ENCODE results near the gene TBPL2.
"Not testable (repeated sequence)": the region's sequence is repeated elsewhere in the genome, so short reads cannot be mapped to it uniquely, and the experiment has no call there.

Gene TBPL2

DNA sequence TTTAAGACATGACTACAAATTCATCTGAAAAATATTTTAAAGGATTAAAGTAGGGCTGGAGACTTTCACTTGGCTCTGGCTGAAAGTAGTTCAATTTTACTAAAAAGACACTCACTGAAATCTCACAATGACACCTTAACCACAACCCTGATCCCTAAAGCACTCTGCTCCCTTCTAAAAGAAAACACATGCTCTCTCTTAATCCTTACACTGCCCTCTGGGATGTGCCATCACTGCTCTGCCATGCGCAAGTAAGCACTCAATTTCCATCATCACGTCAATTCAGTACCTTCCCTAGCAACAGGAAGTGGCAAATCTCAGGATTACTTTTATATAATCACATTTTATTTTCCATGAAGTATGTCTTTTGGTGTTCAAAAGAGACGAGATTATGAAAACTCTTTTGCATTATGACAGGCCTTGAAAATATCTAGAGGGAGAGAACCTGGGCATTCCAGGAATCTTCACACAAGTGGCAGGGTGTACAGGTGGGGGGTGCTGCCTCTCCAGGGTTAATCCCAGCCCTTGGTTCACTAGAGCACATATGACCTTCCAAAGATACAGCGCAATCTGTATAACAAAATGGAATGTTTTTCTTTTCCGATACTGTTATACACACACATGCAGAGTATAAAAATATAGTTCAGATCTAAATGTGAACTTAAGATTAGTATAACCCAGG, 36.1 kb downstream of the TBPL2 start:
- no peak for DNase-seq (ENCODE audit: low read depth, low spot score)

DNA sequence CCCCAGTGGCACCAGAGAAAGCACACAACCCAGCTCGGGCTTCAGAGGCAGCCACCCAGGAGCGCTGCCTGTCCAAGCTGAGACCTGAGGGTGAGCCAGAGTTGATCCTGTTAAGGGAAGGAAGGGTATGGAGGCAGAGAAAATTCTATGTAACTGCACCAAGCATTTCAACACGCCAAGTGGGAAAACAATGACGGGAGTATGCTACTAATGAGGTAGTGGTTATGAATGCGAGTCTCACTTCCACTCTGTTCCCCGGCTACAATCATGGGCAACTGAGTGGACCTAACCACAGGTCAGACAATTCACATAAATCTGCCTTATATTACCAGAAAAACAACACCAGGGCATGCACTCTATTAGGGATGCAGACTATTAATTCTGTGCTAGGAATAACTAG, 38.7 kb downstream of the TBPL2 start:
- no peak for DNase-seq (ENCODE audit: low read depth, low spot score)

DNA sequence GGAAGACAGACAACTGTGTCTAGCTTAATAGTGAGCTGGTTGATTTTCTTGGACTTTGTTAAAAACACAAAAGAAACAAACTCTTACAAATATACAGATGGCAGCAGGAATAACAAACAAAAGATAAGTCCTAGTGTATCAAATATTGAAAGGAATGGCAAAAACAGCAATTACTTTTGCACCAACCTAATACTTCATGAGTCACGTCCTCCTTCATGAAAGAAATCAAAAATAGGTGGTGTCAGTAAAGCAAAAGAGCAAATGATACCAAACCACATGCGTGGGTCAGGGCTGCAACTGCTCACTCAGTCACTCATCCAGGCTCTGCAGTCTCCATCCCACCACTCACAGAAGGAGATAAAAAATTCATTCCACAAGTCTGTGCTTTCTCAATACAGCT, 40.6 kb downstream of the TBPL2 start:
- no peak for DNase-seq (ENCODE audit: low read depth, low spot score)

DNA sequence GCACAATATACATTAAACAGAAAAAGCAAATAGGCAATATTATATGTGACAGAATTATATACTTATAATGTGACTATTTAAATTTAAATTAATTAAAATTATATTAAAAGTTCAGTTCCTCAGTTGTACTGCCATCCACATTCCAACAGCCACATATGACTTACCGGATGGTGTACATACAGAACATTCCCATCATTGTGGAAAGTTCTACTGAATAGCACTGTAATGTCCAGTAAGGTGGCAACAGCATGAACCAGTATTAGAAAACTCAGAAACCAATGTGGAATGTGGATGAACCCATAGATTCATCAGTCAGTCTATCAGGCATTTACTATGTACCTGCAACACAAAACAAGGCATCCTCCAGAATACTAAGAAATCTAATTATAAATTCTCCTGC, 41.2 kb downstream of the TBPL2 start:
- no peak for DNase-seq (ENCODE audit: low read depth, low spot score)

DNA sequence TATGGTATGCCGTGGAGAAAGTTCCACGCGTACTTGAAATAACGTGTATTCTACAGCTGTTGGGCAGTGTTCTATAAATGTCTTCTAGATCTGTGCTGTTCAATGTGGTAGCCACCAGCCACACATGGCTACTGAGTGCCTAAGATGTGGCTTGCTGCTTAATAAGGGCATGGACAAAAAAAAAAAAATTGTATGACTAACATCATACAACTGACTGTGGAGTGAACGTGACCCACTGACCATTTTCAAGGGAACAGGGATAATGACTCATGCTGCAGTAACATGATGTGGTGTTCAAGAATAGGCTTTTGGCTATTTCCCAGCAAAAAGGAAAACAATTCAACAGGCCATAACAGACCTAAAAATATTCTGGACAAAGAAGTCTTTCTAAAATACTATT, 41.7 kb downstream of the TBPL2 start:
- no peak for DNase-seq (ENCODE audit: low read depth, low spot score)

DNA sequence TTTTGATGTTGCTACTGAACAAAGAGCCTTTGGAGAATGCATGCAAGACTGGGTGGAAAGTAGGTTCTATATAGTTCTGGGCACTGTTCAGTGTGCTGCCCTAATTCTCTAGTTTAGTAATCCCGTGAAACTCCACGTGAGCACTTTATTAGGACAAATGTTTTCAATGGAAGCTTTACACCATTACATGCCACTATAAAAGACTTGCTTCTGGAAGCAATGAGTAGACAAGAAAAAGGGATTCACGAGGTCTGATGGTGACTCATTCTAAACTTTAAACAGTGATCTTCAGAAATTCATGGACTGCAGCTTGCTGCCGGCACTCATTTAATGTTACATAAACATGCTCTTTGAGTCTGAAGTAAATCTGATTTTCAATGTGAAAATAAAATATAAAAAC, 51.1 kb downstream of the TBPL2 start:
- no peak for DNase-seq (ENCODE audit: low read depth, low spot score)

DNA sequence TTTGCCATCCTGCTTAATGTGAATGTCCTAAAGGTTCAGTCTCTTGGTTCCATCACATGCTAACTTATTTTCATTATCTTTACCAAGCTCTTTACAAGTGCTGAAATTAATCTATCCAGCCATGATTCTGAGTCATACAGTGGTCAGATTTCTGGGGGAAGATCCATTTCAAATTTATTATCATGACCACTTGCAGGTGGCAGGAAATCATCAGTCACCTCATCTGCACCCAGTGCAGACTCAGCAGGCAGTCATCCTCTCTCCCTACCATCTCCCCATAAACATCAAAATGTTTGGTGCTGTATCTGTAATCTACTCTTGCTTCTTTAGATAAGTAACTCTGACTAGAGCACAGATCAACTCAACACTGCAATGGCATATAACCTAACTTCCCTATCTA, 52.3 kb downstream of the TBPL2 start:
- DNase-seq (ENCODE audit: low read depth, low spot score): no peak

DNA sequence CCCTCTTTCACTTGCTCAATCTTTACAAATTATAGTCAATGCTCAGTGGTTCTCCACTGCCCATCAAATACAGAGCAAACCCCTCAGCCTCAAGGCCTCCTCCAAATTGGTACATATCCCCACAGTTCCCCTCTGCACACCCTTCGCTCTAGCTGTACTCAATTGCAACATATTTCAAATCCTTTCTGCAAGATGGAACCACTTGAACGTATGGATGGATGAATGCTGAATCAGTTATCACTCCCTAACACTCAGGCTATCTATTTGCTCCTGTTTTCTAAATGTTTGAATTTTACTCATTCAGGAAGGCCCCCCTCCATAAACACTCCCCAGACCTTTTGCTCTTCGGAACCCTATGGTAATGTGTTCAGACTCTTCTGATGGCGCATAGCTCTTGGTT, 53.3 kb downstream of the TBPL2 start:
- no peak for DNase-seq (ENCODE audit: low read depth, low spot score)

DNA sequence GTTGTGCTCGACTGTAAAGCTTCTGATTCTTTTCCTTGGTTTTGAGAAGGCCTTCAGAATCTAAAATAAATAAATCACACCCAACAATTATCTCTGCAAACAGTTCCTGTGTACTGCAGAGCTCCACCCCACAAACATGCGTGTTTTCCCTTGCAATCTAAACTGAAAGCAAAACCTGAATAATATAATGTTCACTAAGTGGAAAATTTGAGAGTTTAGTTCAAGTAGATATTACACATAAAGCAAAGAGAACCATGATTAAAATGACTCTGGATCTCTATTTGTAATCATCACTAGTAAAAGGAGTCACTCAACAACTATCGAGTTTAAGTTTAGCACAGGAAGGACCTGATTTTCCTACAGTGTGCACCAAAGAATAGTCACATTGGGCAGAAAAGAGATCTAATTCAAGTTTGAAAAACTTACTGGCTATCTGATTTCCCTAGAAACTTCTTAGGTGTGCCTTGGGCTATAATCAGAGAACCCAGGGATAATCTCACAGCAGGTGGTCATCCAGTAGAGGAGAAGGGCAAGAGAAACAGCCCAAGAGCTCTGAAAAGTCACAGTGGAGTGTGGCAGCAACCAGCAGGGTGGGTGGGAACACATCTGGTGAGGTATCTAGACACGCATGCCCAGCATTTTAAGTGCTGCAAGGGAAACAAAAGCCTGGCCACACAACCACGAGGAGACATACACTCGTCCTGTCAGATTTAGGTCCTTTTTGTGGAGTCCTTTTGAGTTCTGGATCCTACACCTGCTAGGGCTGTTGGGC, 54.2 kb downstream of the TBPL2 start:
- no peak for DNase-seq (ENCODE audit: low read depth, low spot score)

DNA sequence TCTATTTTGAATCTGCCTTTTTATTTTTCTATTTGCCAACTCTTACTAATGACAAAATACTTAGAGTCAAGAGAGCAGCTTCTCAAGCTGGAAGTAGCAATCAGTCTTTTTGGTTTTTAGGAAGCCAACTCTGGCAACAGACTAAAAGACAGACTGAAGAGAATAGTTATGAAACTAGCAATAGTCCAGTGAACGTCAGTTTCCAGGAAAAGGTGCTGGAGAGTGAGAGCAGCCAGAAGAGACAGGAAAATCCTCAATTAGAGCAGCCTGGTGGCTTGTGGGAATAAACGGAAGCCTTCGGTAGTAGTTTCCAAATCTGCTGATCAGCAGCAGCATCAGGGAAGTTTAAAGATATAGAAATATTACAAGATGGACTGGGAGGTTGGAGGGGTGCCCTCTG, 55.9 kb downstream of the TBPL2 start:
- no peak for DNase-seq (ENCODE audit: low read depth, low spot score)

DNA sequence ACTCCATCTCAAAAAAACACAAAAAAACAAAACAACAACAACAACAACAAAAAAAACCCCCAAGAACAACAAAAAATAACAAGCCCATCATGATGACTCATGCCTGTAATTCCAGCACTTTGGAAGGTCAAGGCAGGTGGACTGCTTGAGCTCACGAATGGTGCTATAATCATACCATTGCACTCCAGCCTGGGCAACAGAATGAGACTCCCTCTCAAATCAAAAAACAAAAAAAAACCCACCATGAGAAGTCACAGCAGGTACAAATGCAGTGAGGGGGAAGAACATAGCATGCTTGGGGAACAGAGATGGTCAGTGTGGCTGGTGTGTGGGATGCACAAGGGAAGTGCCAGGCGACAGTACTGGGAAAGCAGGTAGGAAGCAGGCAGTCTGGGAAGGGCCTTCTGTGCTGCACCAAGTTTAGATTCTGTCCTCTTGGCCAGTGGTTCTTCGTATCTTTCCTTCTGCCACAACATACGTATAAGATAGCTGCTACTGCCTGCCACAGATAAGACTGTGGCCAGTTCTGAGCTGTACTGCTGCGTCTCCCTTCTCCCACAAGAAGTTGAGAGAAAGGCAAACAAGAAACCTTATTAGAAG, 56.8 kb downstream of the TBPL2 start:
- DNase-seq (ENCODE audit: low read depth, low spot score): no peak

DNA sequence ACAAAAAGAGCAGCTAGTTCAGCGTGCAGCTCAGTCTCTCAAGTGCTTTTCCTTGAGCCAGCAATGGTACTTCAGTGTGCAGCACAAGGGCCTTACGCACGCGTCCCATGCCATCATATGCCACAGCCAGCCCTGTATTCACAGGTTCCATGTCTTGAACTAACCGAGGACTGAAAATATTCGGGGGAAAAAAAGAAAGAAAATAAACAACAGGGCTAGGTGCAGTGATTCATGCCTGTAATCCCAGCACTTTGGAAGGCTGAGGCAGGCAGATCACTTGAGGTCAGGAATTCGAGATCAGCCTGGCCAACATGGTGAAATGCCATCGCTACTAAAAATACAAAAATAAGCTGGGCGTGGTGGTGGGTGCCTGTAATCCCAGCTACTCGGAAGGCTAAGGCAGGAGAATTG, 57.4 kb downstream of the TBPL2 start:
- DNase-seq (ENCODE audit: low read depth, low spot score): not testable (repeated sequence)

DNA sequence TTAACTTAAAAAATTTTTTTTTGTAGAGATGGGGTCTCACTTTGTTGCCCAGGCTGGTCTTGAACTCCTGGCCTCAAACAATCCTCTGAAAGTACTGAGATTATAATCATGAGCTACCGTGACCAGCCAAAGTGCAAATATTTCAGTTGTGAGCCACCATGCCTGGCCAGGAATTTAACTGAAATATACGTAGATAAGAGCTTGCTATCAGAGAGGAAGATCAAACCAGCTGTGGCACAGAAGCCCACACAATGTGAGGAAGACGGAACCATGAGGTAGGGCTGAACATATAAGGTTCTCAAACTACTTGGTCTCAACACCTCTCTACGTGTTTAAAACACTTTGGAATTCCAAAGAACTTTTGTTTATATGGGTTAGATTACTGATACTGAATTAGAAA, 57.9 kb downstream of the TBPL2 start:
- DNase-seq (ENCODE audit: low read depth, low spot score): no peak

DNA sequence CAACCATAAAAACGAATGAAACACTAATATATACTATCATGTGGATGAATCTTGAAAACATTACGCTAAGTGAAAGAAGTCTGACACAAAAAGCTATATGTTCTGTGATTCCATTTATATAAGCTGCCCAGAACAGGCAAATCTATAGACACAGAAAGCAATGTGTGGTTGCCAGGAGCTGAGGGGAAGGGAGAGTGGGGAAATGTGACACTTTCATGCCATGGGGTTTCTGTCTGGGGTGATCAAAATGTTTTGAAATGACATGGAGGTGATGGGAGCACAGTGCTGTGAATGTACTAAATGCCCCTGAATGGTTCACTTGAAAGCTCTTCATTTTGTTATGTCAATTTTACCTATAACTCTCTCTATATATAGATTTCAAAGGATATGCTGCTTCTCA, 58.9 kb downstream of the TBPL2 start:
- no peak for DNase-seq (ENCODE audit: low read depth, low spot score)

DNA sequence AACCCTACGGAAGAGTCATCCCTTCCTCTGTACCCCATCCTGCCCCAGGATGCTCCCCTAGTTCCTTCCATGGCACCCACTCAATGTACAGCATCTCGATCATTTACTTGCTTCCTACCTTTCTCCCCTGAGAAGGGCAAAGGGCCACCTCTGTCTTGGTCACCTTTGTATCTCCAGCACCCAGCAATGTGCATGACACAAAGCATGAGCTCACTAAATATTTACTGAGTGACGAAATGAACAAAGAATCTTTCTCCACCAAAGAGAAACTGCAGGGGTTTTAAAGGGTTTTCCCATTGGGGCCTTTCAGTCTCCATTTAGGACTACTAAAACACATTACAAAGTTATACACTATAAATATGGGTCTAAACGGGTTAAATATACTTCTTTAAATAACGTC, 59.4 kb downstream of the TBPL2 start:
- no peak for DNase-seq (ENCODE audit: low read depth, low spot score)

DNA sequence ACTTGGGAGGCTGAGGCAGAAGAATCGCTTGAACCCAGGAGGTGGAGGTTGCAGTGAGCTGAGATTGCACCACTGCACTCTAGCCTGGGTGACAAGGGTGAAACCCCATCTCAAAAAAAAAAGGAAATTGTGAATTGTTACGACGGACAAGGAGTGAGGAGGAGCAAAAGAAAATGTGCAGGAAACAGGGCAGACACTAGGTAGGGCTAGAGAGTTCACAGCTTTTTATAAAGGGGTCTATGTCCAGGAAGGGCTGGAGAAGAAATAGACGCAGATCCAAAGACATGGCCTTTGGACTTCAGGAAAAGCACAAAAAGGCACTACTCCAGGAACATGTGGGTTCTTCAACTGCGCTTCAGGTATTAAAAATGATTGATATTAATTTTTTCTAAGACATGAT, 63.2 kb downstream of the TBPL2 start:
- DNase-seq (ENCODE audit: low read depth, low spot score): no peak

DNA sequence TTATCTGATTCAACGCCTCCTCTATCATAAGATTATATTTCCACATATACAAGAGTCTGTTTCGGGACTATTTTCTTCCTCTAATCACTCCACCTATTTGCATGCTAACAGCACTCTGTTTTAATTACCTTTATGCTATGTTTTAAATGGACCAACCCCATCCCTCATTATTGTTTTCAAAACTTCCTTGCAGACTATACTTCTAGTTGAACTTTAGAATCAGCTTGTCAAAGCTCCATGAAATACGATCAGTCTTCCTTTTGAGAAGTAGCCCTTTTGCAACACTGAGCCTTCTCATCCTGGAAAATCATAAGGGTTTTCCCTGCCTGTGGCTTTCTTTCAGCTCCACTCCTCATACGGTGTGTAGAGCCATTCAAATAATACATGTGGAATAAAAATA, 65.6 kb downstream of the TBPL2 start:
- no peak for DNase-seq (ENCODE audit: low read depth, low spot score)

DNA sequence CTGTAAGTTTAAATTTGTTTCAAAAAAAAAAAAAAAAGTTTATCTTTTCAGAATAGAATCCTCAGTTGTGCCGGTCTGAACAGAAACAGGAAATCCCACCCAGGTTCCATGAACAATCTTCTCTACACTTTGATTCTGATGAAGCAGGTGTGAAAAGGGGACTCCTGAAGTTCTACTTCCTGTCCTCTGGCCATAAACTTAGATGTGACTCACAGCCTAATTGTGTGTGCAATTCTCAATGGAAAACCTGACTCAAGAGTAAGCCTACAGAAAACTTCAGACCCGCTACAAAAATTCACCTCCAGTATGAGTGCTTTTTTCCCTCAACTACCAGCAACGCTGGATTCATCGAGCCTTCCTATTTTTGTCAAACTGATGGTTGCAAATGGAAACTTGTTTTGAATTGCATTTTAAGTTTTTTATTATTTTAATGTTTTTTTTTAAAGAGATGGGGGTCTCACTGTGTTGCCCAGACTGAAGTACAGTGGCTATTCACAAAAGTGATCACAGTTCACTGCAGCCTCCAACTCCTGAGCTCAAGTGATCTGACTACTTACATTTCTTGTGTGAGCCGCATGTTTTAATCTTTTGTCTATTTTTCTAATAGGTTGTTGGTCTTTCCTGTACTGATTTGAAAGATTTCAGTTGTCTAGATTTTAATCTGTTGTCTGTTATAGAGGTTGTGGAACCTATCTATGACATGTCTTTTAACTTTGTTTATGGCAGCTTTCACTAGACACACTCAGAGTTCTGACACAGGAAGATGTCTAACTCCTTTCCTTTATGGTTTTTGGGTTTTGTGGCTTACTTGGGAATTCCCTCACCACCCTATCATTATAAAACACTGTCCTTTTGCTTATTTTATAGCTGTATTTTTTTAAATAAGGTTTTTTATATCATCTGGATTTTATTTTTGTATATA, 66.4 kb downstream of the TBPL2 start:
- no peak for DNase-seq (ENCODE audit: low read depth, low spot score)

DNA sequence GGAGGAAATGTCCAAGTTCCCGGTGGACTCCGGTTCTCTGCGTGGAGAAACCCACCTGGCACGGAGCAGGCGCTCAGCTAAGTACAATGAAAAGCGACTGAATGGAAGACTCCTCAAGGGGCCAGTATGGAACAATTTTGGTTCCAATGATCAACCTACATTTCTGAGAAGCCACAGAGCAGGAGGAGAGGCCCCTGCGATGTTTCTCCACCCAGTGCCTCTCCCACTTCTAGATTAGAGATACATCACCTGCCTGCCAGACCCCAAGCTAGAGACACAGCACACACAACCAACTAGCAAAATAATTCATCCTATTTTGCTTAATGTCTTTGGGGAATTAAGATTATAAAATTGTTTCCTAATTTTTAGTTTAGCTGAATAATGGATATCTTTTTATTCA, 67.6 kb downstream of the TBPL2 start:
- no peak for DNase-seq (ENCODE audit: low read depth, low spot score)

DNA sequence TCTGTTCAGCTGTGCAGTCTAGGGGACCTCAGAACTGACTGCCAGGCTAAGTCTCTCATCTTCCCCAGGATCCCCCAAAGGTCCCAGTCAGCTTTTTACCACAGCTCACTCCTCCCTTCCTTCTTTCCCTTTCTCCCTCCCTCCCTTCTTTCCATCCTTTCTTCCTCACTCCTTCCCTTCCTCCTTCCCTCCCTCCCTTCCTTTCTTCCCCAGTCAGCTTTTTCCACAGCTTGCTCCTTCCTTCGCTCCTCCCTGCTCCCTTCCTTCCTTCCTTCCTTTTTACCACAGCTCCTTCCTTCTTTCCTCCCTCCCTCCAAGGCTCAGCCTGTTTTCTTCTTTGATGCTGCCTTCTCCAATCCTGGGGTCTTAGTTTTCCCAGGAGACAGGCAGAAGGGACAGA, 68.0 kb downstream of the TBPL2 start:
- DNase-seq (ENCODE audit: low read depth, low spot score): no peak

DNA sequence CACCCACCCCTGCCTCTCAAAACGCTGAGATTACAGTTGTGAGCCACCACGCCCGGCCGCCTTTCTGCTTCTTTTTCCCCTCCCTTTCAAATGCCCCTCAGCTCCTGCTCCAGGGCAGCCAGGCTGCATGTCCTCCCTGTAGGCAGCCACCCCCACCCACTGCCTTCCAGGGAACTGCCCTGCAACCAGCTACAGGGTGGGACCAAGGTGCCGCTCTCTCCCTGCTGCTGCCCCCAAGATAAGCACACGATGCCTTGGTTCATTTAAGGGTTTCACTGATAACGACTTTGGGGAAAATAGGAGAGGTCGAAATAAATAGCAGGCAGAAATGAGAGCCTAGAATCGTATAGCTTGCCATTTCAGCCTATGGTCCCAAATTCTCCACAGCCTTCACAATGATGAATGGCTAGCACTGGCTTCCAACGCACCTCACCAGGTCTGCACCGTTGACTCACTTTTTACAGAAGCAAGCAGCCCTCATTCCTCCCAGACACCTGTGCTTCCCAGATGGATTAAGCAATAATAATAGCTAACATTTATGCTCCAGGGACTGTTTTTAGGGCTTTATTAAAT, 69.4 kb downstream of the TBPL2 start:
- no peak for DNase-seq (ENCODE audit: low read depth, low spot score)

DNA sequence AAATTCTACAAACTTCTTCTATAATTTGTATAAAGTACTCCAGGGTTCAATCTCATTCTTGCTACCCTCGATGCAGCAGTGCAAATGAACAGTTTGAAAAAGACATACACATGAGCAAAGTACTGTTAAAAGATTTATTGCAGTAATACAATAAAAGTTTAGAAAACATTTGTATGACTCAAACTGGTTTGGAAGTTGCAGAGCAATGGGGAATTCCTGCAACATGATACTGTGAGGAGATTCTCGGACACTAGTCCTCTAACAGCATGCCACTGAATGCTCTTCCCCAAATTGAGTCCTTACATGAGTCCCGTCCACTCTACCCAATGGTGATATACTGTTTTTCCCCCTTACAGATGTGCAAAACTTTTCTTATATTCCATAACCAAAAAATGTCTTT, 74.1 kb downstream of the TBPL2 start:
- no peak for DNase-seq (ENCODE audit: low read depth, low spot score)

All from activated CD4-positive, CD25-positive, alpha-beta regulatory T cell treated with anti-CD3 and anti-CD28 coated beads, Interleukin-2, amount 50 U/mL, for 16 hours (primary cell).